RWPE2 (cell line): ENCODE data around the gene STK26.
A peak's percentile ranks its signal among the peaks of the same experiment; 100 is the strongest.

Experiments used
- ATAC-seq: fragments of 200-7000 bp; cut with Tn5 transposase; 3 replicates; pipeline ENCODE4 v1.9.1; 2021; ENCODE audit warnings: low read depth
- DNase-seq: peaks from one replicate; pipeline ENCODE4 v3.0.0-alpha.2; 2020; ENCODE audit warnings: low spot score
- H3K27ac ChIP-seq: fragments of 450-650 bp; 2 replicates; pipeline ENCODE4 v1.5.1; 2017; ENCODE audit warnings: mild to moderate bottlenecking; ENCODE audit not compliant: poor library complexity, severe bottlenecking
- H3K27me3 ChIP-seq: fragments of 250-450 bp; sonication (Bioruptor Pico); 2 replicates; pipeline ENCODE4 v1.5.1; 2021; ENCODE audit warnings: mild to moderate bottlenecking, moderate library complexity; ENCODE audit not compliant: insufficient read depth, poor library complexity, severe bottlenecking
- H3K36me3 ChIP-seq: fragments of 250-450 bp; sonication (Bioruptor Pico); 2 replicates; pipeline ENCODE4 v1.5.1; 2020; ENCODE audit warnings: low read depth, mild to moderate bottlenecking, moderate library complexity
- H3K4me1 ChIP-seq: fragments of 250-450 bp; sonication (Bioruptor Pico); 2 replicates; pipeline ENCODE4 v1.5.1; 2021; ENCODE audit warnings: mild to moderate bottlenecking, moderate library complexity; ENCODE audit not compliant: insufficient read depth, poor library complexity, severe bottlenecking
- H3K4me3 ChIP-seq: fragments of 250-450 bp; sonication (Bioruptor Pico); 2 replicates; pipeline ENCODE4 v1.5.1; 2021; ENCODE audit warnings: mild to moderate bottlenecking, moderate library complexity; ENCODE audit not compliant: severe bottlenecking
- H3K9me3 ChIP-seq: fragments of 250-450 bp; sonication (Bioruptor Pico); 2 replicates; pipeline ENCODE4 v1.5.1; 2021; ENCODE audit warnings: mild to moderate bottlenecking, moderate library complexity; ENCODE audit not compliant: severe bottlenecking
- TF ChIP-seq, protein P1 (sequence below): fragments of 450-650 bp; IDR thresholded peaks from one replicate; pipeline ENCODE4 v1.5.1; 2017; ENCODE audit warnings: mild to moderate bottlenecking, moderate library complexity; ENCODE audit not compliant: poor library complexity, severe bottlenecking

STK26 gene

DNA sequence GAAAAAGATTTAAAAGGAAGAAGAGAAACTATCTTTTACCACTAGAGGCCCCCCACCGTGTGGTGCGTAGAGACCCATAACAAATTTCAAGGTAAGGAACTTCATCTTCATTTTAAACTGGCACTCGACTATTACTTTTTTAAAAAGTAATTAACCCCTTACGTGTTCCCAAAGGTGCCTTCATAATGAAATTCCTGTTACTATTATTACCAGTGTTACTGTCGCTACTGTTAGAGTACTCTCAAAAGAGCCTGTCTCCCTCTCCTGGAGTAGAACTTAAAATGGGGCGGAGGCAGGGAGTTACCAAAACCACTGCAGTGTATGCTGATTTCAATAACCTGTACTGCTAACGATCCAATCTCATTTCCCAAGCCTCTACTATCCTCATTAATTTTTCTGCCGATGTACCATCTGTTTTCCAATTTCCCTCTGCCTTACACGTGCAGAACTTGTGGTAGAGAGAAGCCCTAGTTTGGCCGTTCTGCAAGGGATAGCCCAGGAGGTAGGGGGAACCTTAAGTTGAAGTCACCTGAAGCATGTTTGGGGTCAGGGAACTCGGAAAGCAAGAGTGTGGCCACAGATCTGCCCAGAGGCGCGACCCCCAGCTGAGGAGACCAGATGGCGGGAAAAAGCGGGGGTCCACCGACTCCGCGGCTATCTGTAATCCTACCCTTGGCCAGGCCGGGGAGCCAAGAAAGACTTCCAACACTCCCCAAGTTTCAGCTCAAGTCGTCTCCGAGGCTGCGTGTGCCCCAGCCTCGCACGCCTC lies 720 bp upstream of the STK26 start:
- Histone ChIP-seq H3K27ac (peak overlapping the region; percentile 66), H3K36me3 (no peaks in the 10 kb centered on the region), H3K9me3 (no peaks in the 10 kb centered on the region), H3K27me3 (no peaks in the 10 kb centered on the region), H3K4me3 (peak overlapping the region; percentile 83), H3K4me1 (no peaks in the 10 kb centered on the region)
- TF ChIP-seq, protein P1, sequence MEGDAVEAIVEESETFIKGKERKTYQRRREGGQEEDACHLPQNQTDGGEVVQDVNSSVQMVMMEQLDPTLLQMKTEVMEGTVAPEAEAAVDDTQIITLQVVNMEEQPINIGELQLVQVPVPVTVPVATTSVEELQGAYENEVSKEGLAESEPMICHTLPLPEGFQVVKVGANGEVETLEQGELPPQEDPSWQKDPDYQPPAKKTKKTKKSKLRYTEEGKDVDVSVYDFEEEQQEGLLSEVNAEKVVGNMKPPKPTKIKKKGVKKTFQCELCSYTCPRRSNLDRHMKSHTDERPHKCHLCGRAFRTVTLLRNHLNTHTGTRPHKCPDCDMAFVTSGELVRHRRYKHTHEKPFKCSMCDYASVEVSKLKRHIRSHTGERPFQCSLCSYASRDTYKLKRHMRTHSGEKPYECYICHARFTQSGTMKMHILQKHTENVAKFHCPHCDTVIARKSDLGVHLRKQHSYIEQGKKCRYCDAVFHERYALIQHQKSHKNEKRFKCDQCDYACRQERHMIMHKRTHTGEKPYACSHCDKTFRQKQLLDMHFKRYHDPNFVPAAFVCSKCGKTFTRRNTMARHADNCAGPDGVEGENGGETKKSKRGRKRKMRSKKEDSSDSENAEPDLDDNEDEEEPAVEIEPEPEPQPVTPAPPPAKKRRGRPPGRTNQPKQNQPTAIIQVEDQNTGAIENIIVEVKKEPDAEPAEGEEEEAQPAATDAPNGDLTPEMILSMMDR: peak; percentile 68
- ATAC-seq: peak; percentile 50
- no peak for DNase-seq

GRCh38 chrX:132023896-132024386 lies 839 bp downstream of the STK26 start:
- H3K4me1 ChIP-seq: no peaks in the 10 kb centered on the region

DNA sequence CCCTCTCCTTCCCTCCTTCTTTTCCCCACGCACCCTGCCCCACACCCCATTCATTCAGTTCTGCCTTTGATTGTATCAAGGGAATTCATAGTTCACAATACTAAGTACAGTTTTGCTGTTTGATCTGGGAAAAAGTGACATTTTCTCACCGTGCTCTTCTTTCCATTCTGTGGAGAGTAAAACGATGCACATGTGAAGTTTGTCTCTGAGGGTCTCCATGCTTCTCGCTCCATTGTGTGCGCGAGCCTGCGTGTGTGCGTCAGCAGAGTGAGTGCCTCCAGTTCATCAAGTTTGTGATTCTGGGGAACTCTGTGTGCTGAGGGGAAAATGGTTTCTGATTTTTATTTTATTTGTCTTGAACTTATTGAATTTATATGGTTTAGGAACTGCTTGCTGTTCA lies 1.9 kb downstream of the STK26 start:
- DNase-seq: no peak
- H3K27ac ChIP-seq: peak overlapping the region; percentile 66
- no peaks in the 10 kb centered on the region for H3K27me3 ChIP-seq
- no peaks in the 10 kb centered on the region for H3K9me3 ChIP-seq
- TF ChIP-seq, protein P1: no peak
- H3K36me3 ChIP-seq: no peaks in the 10 kb centered on the region
- no peak for ATAC-seq
- H3K4me1 ChIP-seq: no peaks in the 10 kb centered on the region
- peak overlapping the region; percentile 83 for H3K4me3 ChIP-seq

More at GRCh38 chrX:132023896-132024386, 839 bp downstream of the STK26 start:
- H3K27ac ChIP-seq: peak overlapping the region; percentile 66
- no peaks in the 10 kb centered on the region for H3K27me3 ChIP-seq
- no peaks in the 10 kb centered on the region for H3K9me3 ChIP-seq
- H3K4me3 ChIP-seq: peak overlapping the region; percentile 83
- DNase-seq: peak; percentile 29
- peak; percentile 3; the same call in 2 of the 3 replicates for ATAC-seq
- TF ChIP-seq, protein P1: no peak
- H3K36me3 ChIP-seq: no peaks in the 10 kb centered on the region

GRCh38 chrX:132030264-132030663 lies 7.2 kb downstream of the STK26 start:
- Histone ChIP-seq H3K27me3 (no peaks in the 10 kb centered on the region), H3K4me1 (no peaks in the 10 kb centered on the region)

More at GRCh38 chrX:132030264-132030663, 7.2 kb downstream of the STK26 start:
- no peak overlapping the region for H3K27ac ChIP-seq
- no peaks in the 10 kb centered on the region for H3K9me3 ChIP-seq
- no peaks in the 10 kb centered on the region for H3K36me3 ChIP-seq
- no peak overlapping the region for H3K4me3 ChIP-seq
- TF ChIP-seq, protein P1: no peak
- DNase-seq (no peak), ATAC-seq (no peak)
